ENCODE measurements around the gene FARS2. TPM values are rescaled to one million over a fixed set of nuclear protein-coding genes. Genes with fewer than 3 reads are reported as not detected.

FARS2 gene
- total and polyA plus RNA-seq, 2 of the 13 experiments (the other 11 are each of a cell fraction or from before 2014, with no cell fraction given): 15.4 to 26.0 TPM

DNA sequence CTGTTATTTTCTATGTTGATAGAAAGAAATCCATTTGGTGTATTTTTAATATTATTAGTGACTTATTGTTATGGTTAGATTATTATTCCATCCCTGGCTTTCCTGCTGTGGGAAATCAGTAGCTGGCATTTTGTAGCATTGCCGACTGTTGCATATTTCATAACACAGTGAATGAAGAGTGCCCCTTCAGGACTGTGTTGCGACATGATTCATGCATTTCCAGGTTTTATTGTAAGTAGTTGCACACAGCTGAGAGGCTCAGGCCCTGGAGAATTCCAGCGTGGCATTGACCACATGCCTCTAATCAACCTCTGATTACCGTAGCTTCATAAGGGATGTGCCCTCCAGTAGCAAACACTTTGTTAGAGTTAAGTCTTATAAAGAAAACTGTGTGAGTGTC, 263.9 kb downstream of the FARS2 start:
- no peak for FAIRE-seq
- in situ Hi-C loops (cut with HindIII; ENCODE audit: extremely low pct_ligation_motif_present, low pct_unique_long_range_greater_than_20kb): no loop called here
- H3K36me3 ChIP-seq (replicated peaks in 1 of 2; ENCODE audit: control insufficient read depth in 1 of 2, insufficient read depth in 2 of 2, low read length in 2 of 2): no peaks in the 10 kb centered on the region
- TF ChIP-seq, protein P1, sequence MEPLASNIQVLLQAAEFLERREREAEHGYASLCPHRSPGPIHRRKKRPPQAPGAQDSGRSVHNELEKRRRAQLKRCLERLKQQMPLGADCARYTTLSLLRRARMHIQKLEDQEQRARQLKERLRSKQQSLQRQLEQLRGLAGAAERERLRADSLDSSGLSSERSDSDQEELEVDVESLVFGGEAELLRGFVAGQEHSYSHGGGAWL (CRISPR knock-in tag; IDR thresholded peaks at IDR 0.05): no peak
- TF ChIP-seq MAFK (conservative IDR thresholded peaks at IDR 0.05 in 1 of 2, IDR thresholded peaks at IDR 0.05 in 1 of 2; ENCODE audit: low read length in 2 of 2) (peak; percentile 75 to 84), GATA4 (IDR thresholded peaks at IDR 0.05; ENCODE audit: borderline replicate concordance, low read depth) (no peak), NCOR1 (IDR thresholded peaks at IDR 0.05; ENCODE audit: borderline replicate concordance, low read length) (no peak), CEBPB (IDR thresholded peaks at IDR 0.05; ENCODE audit: borderline replicate concordance, low read depth, low read length) (peak; percentile 91), RORA (CRISPR knock-in tag; IDR thresholded peaks at IDR 0.05) (no peak), MAFF (IDR thresholded peaks at IDR 0.05; ENCODE audit: low read depth, low read length) (peak; percentile 73), MLLT10 (CRISPR knock-in tag; IDR thresholded peaks at IDR 0.05) (no peak), ZNF10 (CRISPR knock-in tag; IDR thresholded peaks at IDR 0.05; ENCODE audit: borderline replicate concordance, low read depth) (no peak), ZNF205 (CRISPR knock-in tag; IDR thresholded peaks at IDR 0.05) (no peak)
- TF ChIP-seq, protein P2, sequence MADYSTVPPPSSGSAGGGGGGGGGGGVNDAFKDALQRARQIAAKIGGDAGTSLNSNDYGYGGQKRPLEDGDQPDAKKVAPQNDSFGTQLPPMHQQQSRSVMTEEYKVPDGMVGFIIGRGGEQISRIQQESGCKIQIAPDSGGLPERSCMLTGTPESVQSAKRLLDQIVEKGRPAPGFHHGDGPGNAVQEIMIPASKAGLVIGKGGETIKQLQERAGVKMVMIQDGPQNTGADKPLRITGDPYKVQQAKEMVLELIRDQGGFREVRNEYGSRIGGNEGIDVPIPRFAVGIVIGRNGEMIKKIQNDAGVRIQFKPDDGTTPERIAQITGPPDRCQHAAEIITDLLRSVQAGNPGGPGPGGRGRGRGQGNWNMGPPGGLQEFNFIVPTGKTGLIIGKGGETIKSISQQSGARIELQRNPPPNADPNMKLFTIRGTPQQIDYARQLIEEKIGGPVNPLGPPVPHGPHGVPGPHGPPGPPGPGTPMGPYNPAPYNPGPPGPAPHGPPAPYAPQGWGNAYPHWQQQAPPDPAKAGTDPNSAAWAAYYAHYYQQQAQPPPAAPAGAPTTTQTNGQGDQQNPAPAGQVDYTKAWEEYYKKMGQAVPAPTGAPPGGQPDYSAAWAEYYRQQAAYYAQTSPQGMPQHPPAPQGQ (CRISPR knock-in tag; IDR thresholded peaks at IDR 0.05; ENCODE audit: borderline replicate concordance): no peak
- no peak overlapping the region for H3K4me2 ChIP-seq (ENCODE audit: low read depth, low read length)
- no peaks in the 10 kb centered on the region for H3K4me1 ChIP-seq (ENCODE audit: insufficient read depth, low read length)
- H3K9ac ChIP-seq (ENCODE audit: insufficient read depth, low read depth, low read length): no peak overlapping the region
- no peak overlapping the region for H3K4me3 ChIP-seq (replicated peaks in 1 of 3; ENCODE audit: insufficient read depth in 1 of 3, low read depth in 2 of 3, low read length in 3 of 3)
- DNase-seq (ENCODE audit: low spot score): no peak
- H3K27ac ChIP-seq (ENCODE audit: extremely low read length, insufficient read depth, low read length): no peak overlapping the region
- intact Hi-C loops (cut with micrococcal nuclease; ENCODE audit: unreplicated experiment): no loop called here
- H3K9me3 ChIP-seq (ENCODE audit: low read length): no peaks in the 10 kb centered on the region
- CTCF ChIA-PET (ENCODE audit: low intra/inter-chr PET ratio, low total read pairs): no interaction called here
- no peak overlapping the region for H2AFZ ChIP-seq (ENCODE audit: low read length)
- no peaks in the 10 kb centered on the region for H3K79me2 ChIP-seq (ENCODE audit: insufficient read depth, low read length)
- no peaks in the 10 kb centered on the region for H4K20me1 ChIP-seq (ENCODE audit: insufficient read depth, low read length)
- no TSS peak for BruUV-seq (replicated peaks)
- H3K27me3 ChIP-seq (ENCODE audit: control insufficient read depth in 1 of 2, insufficient read depth in 2 of 2, low read length in 2 of 2): no peaks in the 10 kb centered on the region
- 95% methylated on average over 4 of the region's 4 CpGs for WGBS (ENCODE audit: low lambda C conversion rate)
- POLR2A ChIA-PET: no interaction called here
- no peak for ATAC-seq

Measured in HepG2 (cell line).